A673 (cell line): Measurements from ENCODE around the gene OR2F1.

Experiments used
- CTCF ChIP-seq: fragments of 300-800, 200-600 bp; sonication (generic); conservative IDR thresholded peaks from 2 replicates; pipeline ENCODE4 v1.5.1; 2017; ENCODE audit warnings: low read depth, mild to moderate bottlenecking, antibody characterized with exemption, low read length, moderate library complexity, mixed read lengths
- EZH2 ChIP-seq: fragments of 200-600 bp; sonication (generic); IDR thresholded peaks from 2 replicates; pipeline ENCODE4 v1.6.1; 2017; ENCODE audit warnings: borderline replicate concordance, low read depth, mild to moderate bottlenecking, mixed read lengths, antibody characterized with exemption, low read length; ENCODE audit not compliant: poor library complexity, severe bottlenecking

DNA sequence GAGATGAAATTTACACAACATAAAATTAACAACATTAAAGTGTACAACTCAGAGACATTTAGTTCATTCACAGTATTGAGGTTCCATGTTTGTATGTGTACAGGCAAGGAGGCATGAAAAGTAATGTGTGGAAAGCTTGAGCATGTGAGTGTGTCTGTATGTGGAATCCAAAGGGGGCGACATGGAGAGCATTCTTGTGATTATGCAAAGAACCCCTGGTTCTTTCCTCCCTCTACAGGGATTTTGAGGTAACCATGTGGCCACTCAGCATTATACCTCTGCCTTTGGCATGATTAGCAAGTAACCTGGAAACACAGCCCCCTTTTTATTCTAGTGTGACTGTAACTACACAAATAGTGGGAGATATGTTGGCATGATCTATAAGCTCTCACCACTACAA is 21.0 kb downstream of the OR2F1 start:
- TF ChIP-seq CTCF (peak; percentile 21; the same call in 1 of the 2 replicates), EZH2 (no peak)
